K562 (cell line): ENCODE results near the gene SCRN2. TPM values are rescaled to one million over a fixed set of nuclear protein-coding genes. Genes with fewer than 3 reads are reported as not detected.
A peak's percentile ranks its signal among the peaks of the same experiment; 100 is the strongest.

Experiments
- ATAC-seq: fragments of 200-7000 bp; cut with Tn5 transposase; 3 replicates; pipeline ENCODE4 v1.9.1; 2020; ENCODE audit warnings: moderate library complexity
- BruUV-seq: library from RNA; stranded (reverse); fragments of 400-500 nt; replicated peaks from 2 replicates; lab custom pipeline; 2021; lab: Mats Ljungman, UMichigan
- CTCF ChIA-PET: fragments of 300-600 bp; formaldehyde crosslinking; extraction: SDS; loops from one replicate; lab custom pipeline; 2021; ENCODE audit warnings: low intra/inter-chr PET ratio; lab: Yijun Ruan, JAX
- POLR2A ChIA-PET: fragments of 300-600, 350-650 bp; sonication (Branson Sonifier 250); formaldehyde crosslinking; extraction: SDS; loops from one replicate; lab custom pipeline; 2021; ENCODE audit warnings: antibody characterized with exemption, inconsistent platforms; lab: Yijun Ruan, JAX
- DNase-seq, 4 experiments: peaks; one replicate each; pipeline versions ENCODE4 v3.0.0 to v3.0.0-alpha.2; 2011 to 2018; ENCODE audit warnings: low spot score in 3 of 4, mixed read lengths in 3 of 4; ENCODE audit errors: extremely low read depth in 1 of 4
- FAIRE-seq: peaks from 2 replicates; lab custom pipeline; 2011; peaks lifted over from hg19 to GRCh38; lab: Jason Lieb, UNC
- H2AFZ ChIP-seq: 2 replicates; pipeline ENCODE4 v1.6.0; 2011; ENCODE audit warnings: low read depth, low read length, control low read depth, inconsistent platforms
- H3K27ac ChIP-seq: fragments of 200-600 bp; 3 replicates; pipeline ENCODE4 v1.8.0; 2011; ENCODE audit warnings: low read depth, mild to moderate bottlenecking, control low read depth, inconsistent platforms, low read length, moderate library complexity, mixed read lengths; ENCODE audit errors: extremely low read depth
- H3K27me3 ChIP-seq, 2 experiments: fragments of 300-600 bp in 1 of 2; 2 replicates in 1 of 2; 3 replicates in 1 of 2; pipeline versions ENCODE4 v1.6.0 to v1.8.0; 2011; ENCODE audit warnings: inconsistent platforms in 2 of 2, low read length in 2 of 2, mild to moderate bottlenecking in 1 of 2, mixed read lengths in 1 of 2, moderate library complexity in 1 of 2; ENCODE audit not compliant: control insufficient read depth in 2 of 2, insufficient read depth in 2 of 2
- H3K36me3 ChIP-seq: fragments of 300-600 bp; 3 replicates; pipeline ENCODE4 v1.8.0; 2011; ENCODE audit warnings: mild to moderate bottlenecking, low read length, inconsistent platforms; ENCODE audit not compliant: control insufficient read depth, insufficient read depth
- H3K4me1 ChIP-seq, 2 experiments: fragments of 200-600 bp in 1 of 2; replicated peaks in 1 of 2; 2 replicates in 1 of 2; 3 replicates in 1 of 2; pipeline versions ENCODE4 v1.5.1 to v1.8.0; 2011; ENCODE audit warnings: inconsistent platforms in 2 of 2, low read length in 2 of 2, mild to moderate bottlenecking in 1 of 2, mixed read lengths in 1 of 2, moderate library complexity in 1 of 2; ENCODE audit not compliant: control insufficient read depth in 2 of 2, insufficient read depth in 2 of 2
- H3K4me2 ChIP-seq: 2 replicates; pipeline ENCODE4 v1.6.1; 2011; ENCODE audit warnings: low read length, control low read depth, inconsistent platforms, mixed read lengths; ENCODE audit not compliant: insufficient read depth
- H3K4me3 ChIP-seq: fragments of 200-600 bp; sonication (generic), shearing (Covaris generic); 2 replicates; pipeline ENCODE4 v1.5.1; 2016; ENCODE audit warnings: control low read depth, inconsistent platforms
- H3K79me2 ChIP-seq: fragments of 200-600 bp; 3 replicates; pipeline ENCODE4 v1.8.0; 2011; ENCODE audit warnings: low read length, inconsistent platforms; ENCODE audit not compliant: control insufficient read depth, insufficient read depth
- H3K9ac ChIP-seq, 2 experiments: 2 replicates each; pipeline versions ENCODE4 v1.6.0 to v1.6.1; 2011; ENCODE audit warnings: low read depth in 2 of 2, low read length in 2 of 2, control low read depth in 1 of 2, inconsistent platforms in 1 of 2, mild to moderate bottlenecking in 1 of 2, mixed read lengths in 1 of 2; ENCODE audit not compliant: insufficient read depth in 1 of 2
- H3K9me1 ChIP-seq: one replicate; pipeline ENCODE4 v1.6.0; 2011; ENCODE audit warnings: inconsistent platforms, mild to moderate bottlenecking, low read length, moderate library complexity; ENCODE audit not compliant: control insufficient read depth, insufficient read depth
- H3K9me3 ChIP-seq: replicated peaks from 2 replicates; pipeline ENCODE4 v1.5.1; 2011; ENCODE audit warnings: low read depth, low read length, inconsistent platforms; ENCODE audit not compliant: control insufficient read depth, insufficient read depth
- H4K20me1 ChIP-seq: replicated peaks from 2 replicates; pipeline ENCODE4 v1.6.1; 2011; ENCODE audit warnings: low read length, inconsistent platforms, mixed read lengths; ENCODE audit not compliant: control insufficient read depth, insufficient read depth
- PBX2 ChIP-seq, 2 experiments: IDR thresholded peaks in 1 of 2; conservative IDR thresholded peaks in 1 of 2; 2 replicates each; pipeline ENCODE4 v1.6.1; 2016; ENCODE audit warnings: low read depth in 2 of 2, mild to moderate bottlenecking in 1 of 2, missing compliant biosample characterization in 1 of 2, missing genetic modification characterization in 1 of 2, moderate library complexity in 1 of 2
- PYGO2 ChIP-seq: fragments of 450-650 bp; IDR thresholded peaks from 2 replicates; pipeline ENCODE4 v1.6.1; 2016; ENCODE audit warnings: mild to moderate bottlenecking, missing genetic modification characterization, moderate library complexity, missing compliant biosample characterization
- WGBS: fragments of 100-300 bp; shearing (Covaris generic); methylation state at CpG from one replicate; pipeline ENCODE4 v1.1.6; 2016; ENCODE audit warnings: low coverage, mixed read lengths; ENCODE audit not compliant: insufficient coverage; ENCODE audit errors: missing lambda C conversion rate; 5-methylcytosine and 5-hydroxymethylcytosine counted together
- in situ Hi-C: fragments of 300-500 bp; cut with MboI; formaldehyde crosslinking; loops from 4 replicates; pipeline ENCODE4 v1.15.0; 2018; ENCODE audit warnings: inconsistent platforms, mixed read lengths
- intact Hi-C: fragments of 100-400 bp; cut with micrococcal nuclease; formaldehyde crosslinking; loops from 2 replicates; pipeline ENCODE4 v1.14.2; 2022
- polyA plus RNA-seq, 8 experiments: library from polyadenylated mRNA; depleted of rRNA in 4 of 8; stranded (reverse) in 5 of 8; unstranded in 3 of 8; fragments of >200 nt; fragmentation: Nextera tagmentation in 2 of 8; fragmentation: Illumina TruSeq in 1 of 8; extraction: Ambion mirVana in 2 of 8; extraction: Trizol in 1 of 8; gene quantifications; 2 replicates each; pipeline versions ENCODE4 v1.2.1 to v1.2.3, GENCODE V29; 2011 to 2014; ENCODE audit warnings: inconsistent platforms in 1 of 8, missing spikeins in 1 of 8
- total RNA-seq, 7 experiments: library from RNA; depleted of rRNA in 6 of 7; stranded (reverse); fragments of >200 nt in 6 of 7; fragmentation: Illumina TruSeq in 2 of 7; extraction: Trizol in 2 of 7; gene quantifications; 2 replicates each; pipeline versions ENCODE4 v1.2.1 to v1.2.3, GENCODE V29; 2011 to 2021; ENCODE audit warnings: low replicate concordance in 1 of 7

The SCRN2 gene
- total and polyA plus RNA-seq, 9 of the 15 experiments (the other 6 are each of a cell fraction or from before 2014, with no cell fraction given), result 0.25 to 32.9 (median 13.6) TPM

GRCh38 chr17:47801176-47801765 lies 39.8 kb downstream of the SCRN2 start:
- Histone ChIP-seq H3K4me1 (peaks cover 0 to 6% of the 10 kb centered on the region in 2 experiments; a peak in 1 of 5 replicates), H4K20me1 (peaks cover 16% of the 10 kb centered on the region; the same call in 1 of the 2 replicates), H3K27me3 (peaks cover 0 to 29% of the 10 kb centered on the region in 2 experiments; a peak in 3 of 5 replicates), H2AFZ (no peak overlapping the region), H3K9me1 (no peaks in the 10 kb centered on the region), H3K79me2 (no peaks in the 10 kb centered on the region), H3K9me3 (no peaks in the 10 kb centered on the region), H3K36me3 (no peaks in the 10 kb centered on the region), H3K4me3 (no peak overlapping the region), H3K4me2 (no peak overlapping the region), H3K9ac (no peak overlapping the region), H3K27ac (no peak overlapping the region)
- FAIRE-seq (no peak), DNase-seq (no peak), ATAC-seq (no peak)
- TF ChIP-seq PBX2 (CRISPR knock-in tag; IDR thresholded peaks at IDR 0.05; ENCODE audit: low read depth) (0 out of 2 replicates have a peak, but pooled peaks have one; percentile 5), PBX2 (tag; conservative IDR thresholded peaks at IDR 0.05; ENCODE audit: low read depth) (no peak), PYGO2 (tag) (no peak)
- intact Hi-C loops (loop anchor here (5.0 kb wide), 1 partner anchor 104 kb away; no protein-coding TSS in a partner anchor), in situ Hi-C loops (no loop called here)
- POLR2A ChIA-PET, result interaction anchor here (0.6 to 1.0 kb wide), 3 partner anchors 20 to 682 kb away, joined by 3 to 4 read pairs (median 4); partner anchors contain the start of genes LRRC46, MRPL10 and OSBPL7
- no TSS peak for BruUV-seq
- CTCF ChIA-PET, result no interaction called here
- WGBS, result 5% methylated on average over 4 of the region's 4 CpGs
